SK-N-SH treated with all-trans-retinoic acid at 6 μM for 48 hours (cell line): ENCODE results near the gene NOTUM.

Source experiments
- ARNTL ChIP-seq: fragments of 450-650 bp; formaldehyde crosslinking; IDR thresholded peaks from 2 replicates; pipeline ENCODE4 v1.5.0; 2020; ENCODE audit warnings: low read depth, mild to moderate bottlenecking, moderate library complexity, borderline replicate concordance
- BACH2 ChIP-seq: fragments of 250-450 bp; sonication (Bioruptor Pico); IDR thresholded peaks from 2 replicates; pipeline ENCODE4 v1.9.0; 2021; ENCODE audit warnings: mild to moderate bottlenecking, borderline replicate concordance
- OSR1 ChIP-seq: fragments of 250-450 bp; sonication (Bioruptor Pico); IDR thresholded peaks from 2 replicates; pipeline ENCODE4 v1.8.0; 2022; ENCODE audit warnings: moderate library complexity, mild to moderate bottlenecking, inconsistent platforms
- PPARA ChIP-seq: fragments of 250-450 bp; sonication (Bioruptor Pico); IDR thresholded peaks from 2 replicates; pipeline ENCODE4 v1.5.0; 2020; ENCODE audit warnings: mild to moderate bottlenecking, borderline replicate concordance
- TCF4 ChIP-seq: fragments of 250-450 bp; sonication (Bioruptor Pico); IDR thresholded peaks from 2 replicates; pipeline ENCODE4 v1.8.0; 2021; ENCODE audit warnings: mild to moderate bottlenecking, moderate library complexity, borderline replicate concordance
- TOX ChIP-seq: fragments of 250-450 bp; sonication (Bioruptor Pico); IDR thresholded peaks from 2 replicates; pipeline ENCODE4 v1.8.0; 2021; ENCODE audit warnings: mild to moderate bottlenecking, moderate library complexity, borderline replicate concordance
- ZFP3 ChIP-seq: fragments of 250-450 bp; sonication (Bioruptor Pico); IDR thresholded peaks from 2 replicates; pipeline ENCODE4 v1.5.0; 2020; ENCODE audit warnings: mild to moderate bottlenecking, moderate library complexity
- ZNF70 ChIP-seq: fragments of 450-650 bp; formaldehyde crosslinking; IDR thresholded peaks from 2 replicates; pipeline ENCODE4 v1.5.0; 2020; ENCODE audit warnings: mild to moderate bottlenecking, moderate library complexity

DNA sequence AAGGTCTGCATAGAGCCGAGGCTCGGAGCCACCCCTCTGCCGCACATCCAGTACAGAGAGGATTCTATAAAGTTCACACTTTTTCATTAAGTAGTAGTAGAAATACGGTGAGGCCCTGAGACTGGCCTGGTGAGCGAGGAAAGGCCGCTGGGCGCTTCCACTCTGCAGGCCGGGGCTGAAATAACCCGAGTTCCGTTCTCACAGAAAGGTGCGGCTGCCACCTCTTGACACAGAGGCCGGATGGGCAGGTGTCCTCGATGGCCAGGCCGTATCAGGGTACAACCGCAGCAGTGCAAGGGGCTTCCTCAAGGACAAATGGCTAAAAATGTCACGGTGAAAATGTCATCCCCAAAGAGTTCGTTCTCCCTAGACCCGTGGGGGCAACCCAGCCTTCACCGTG lies 49.0 kb downstream of the NOTUM start:
- TF ChIP-seq OSR1 (CRISPR knock-in tag) (no peak), BACH2 (CRISPR knock-in tag) (no peak), ZFP3 (CRISPR knock-in tag) (no peak), TOX (no peak), ARNTL (CRISPR knock-in tag) (no peak), TCF4 (CRISPR knock-in tag) (no peak), PPARA (CRISPR knock-in tag) (no peak), ZNF70 (CRISPR knock-in tag) (no peak)
